H1 (cell line): ENCODE data around the gene DYRK1A. TPM values are rescaled to one million over a fixed set of nuclear protein-coding genes. Genes with fewer than 3 reads are reported as not detected.

ENCODE experiments used
- CTCF ChIA-PET: fragments of 300-600 bp; sonication (Branson Sonifier 250); formaldehyde crosslinking; loops from one replicate; lab custom pipeline; 2021; ENCODE audit not compliant: partially characterized antibody; lab: Charles Lee
- POLR2A ChIA-PET: fragments of 300-600 bp; sonication (Branson Sonifier 250); formaldehyde crosslinking; loops from one replicate; lab custom pipeline; 2021; ENCODE audit warnings: inconsistent platforms; ENCODE audit not compliant: partially characterized antibody; lab: Charles Lee
- DNase-seq, 2 experiments: peaks; one replicate each; pipeline versions ENCODE4 v3.0.0 to v3.0.0-alpha.2; 2010 to 2022; ENCODE audit warnings: low spot score in 2 of 2, low read depth in 1 of 2, mixed read lengths in 1 of 2
- FAIRE-seq: peaks from 2 replicates; lab custom pipeline; 2011; peaks lifted over from hg19 to GRCh38; lab: Jason Lieb, UNC
- H2AFZ ChIP-seq: 2 replicates; pipeline ENCODE4 v1.8.1; 2012; ENCODE audit warnings: low read length, inconsistent platforms
- H2AK5ac ChIP-seq: 2 replicates; pipeline ENCODE4 v1.6.1; 2013; ENCODE audit warnings: low read depth, low read length
- H2BK120ac ChIP-seq: replicated peaks from 2 replicates; pipeline ENCODE3; 2013; ENCODE audit warnings: low read depth, low read length, inconsistent platforms
- H2BK12ac ChIP-seq: 2 replicates; pipeline ENCODE4 v1.6.1; 2013; ENCODE audit warnings: low read depth, low read length
- H2BK15ac ChIP-seq: 2 replicates; pipeline ENCODE4 v1.6.1; 2013; ENCODE audit warnings: low read length
- H2BK20ac ChIP-seq: 2 replicates; pipeline ENCODE4 v1.6.1; 2013; ENCODE audit warnings: low read length
- H2BK5ac ChIP-seq: 2 replicates; pipeline ENCODE4 v1.6.1; 2013; ENCODE audit warnings: low read depth, low read length
- H3K14ac ChIP-seq: 2 replicates; pipeline ENCODE4 v1.6.1; 2013; ENCODE audit warnings: inconsistent platforms; ENCODE audit not compliant: insufficient read length
- H3K18ac ChIP-seq: 2 replicates; pipeline ENCODE4 v1.6.1; 2013; ENCODE audit warnings: low read length; ENCODE audit errors: extremely low read depth
- H3K23ac ChIP-seq: 2 replicates; pipeline ENCODE4 v1.6.1; 2013; ENCODE audit warnings: inconsistent platforms; ENCODE audit not compliant: insufficient read length
- H3K23me2 ChIP-seq: 2 replicates; pipeline ENCODE4 v1.6.1; 2013; ENCODE audit warnings: low read depth, low read length
- H3K27ac ChIP-seq: 2 replicates; pipeline ENCODE4 v1.6.1; 2011; ENCODE audit warnings: low read depth, low read length, inconsistent platforms
- H3K27me3 ChIP-seq, 4 experiments: replicated peaks in 1 of 4; 1 replicate in 1 of 4; 2 replicates in 3 of 4; pipeline versions ENCODE4 v1.6.1 to v1.8.1; 2011 to 2013; ENCODE audit warnings: low read length in 3 of 4, mild to moderate bottlenecking in 3 of 4, inconsistent platforms in 2 of 4, mixed read lengths in 2 of 4, moderate library complexity in 1 of 4; ENCODE audit not compliant: control insufficient read depth in 3 of 4, insufficient read depth in 3 of 4; ENCODE audit errors: extremely low read depth in 1 of 4
- H3K36me3 ChIP-seq, 4 experiments: 2 replicates each; pipeline versions ENCODE4 v1.6.1 to v1.8.1; 2011 to 2013; ENCODE audit warnings: mild to moderate bottlenecking in 4 of 4, low read length in 3 of 4, moderate library complexity in 2 of 4, control low read depth in 1 of 4, inconsistent platforms in 1 of 4; ENCODE audit not compliant: insufficient read depth in 4 of 4, control insufficient read depth in 2 of 4
- H3K4ac ChIP-seq: replicated peaks from 2 replicates; pipeline ENCODE3; 2013; ENCODE audit warnings: low read length, low read depth, mixed read lengths, inconsistent platforms; ENCODE audit not compliant: insufficient read length
- H3K4me1 ChIP-seq, 4 experiments: replicated peaks in 1 of 4; 1 replicate in 1 of 4; 2 replicates in 3 of 4; pipeline versions ENCODE4 v1.6.1 to v1.8.1; 2011 to 2013; ENCODE audit warnings: low read length in 3 of 4, inconsistent platforms in 2 of 4, mixed read lengths in 1 of 4; ENCODE audit not compliant: insufficient read depth in 4 of 4, control insufficient read depth in 3 of 4
- H3K4me2 ChIP-seq, 2 experiments: 2 replicates each; pipeline versions ENCODE4 v1.6.1 to v1.8.1; 2011 to 2013; ENCODE audit warnings: low read depth in 2 of 2, low read length in 2 of 2, control low read depth in 1 of 2, inconsistent platforms in 1 of 2, mild to moderate bottlenecking in 1 of 2; ENCODE audit not compliant: insufficient read depth in 1 of 2
- H3K4me3 ChIP-seq, 4 experiments: fragments of 200-600, 300-600 bp in 1 of 4; sonication (generic), shearing (Covaris generic), sonication (Bioruptor Twin) in 1 of 4; 2 replicates each; pipeline versions ENCODE4 v1.5.1 to v1.8.1; 2011 to 2016; ENCODE audit warnings: low read length in 4 of 4, low read depth in 3 of 4, control low read depth in 2 of 4, inconsistent platforms in 2 of 4, mild to moderate bottlenecking in 2 of 4, mixed read lengths in 1 of 4, moderate library complexity in 1 of 4; ENCODE audit not compliant: insufficient read depth in 2 of 4; ENCODE audit errors: extremely low read depth in 1 of 4
- H3K56ac ChIP-seq: replicated peaks from 2 replicates; pipeline ENCODE3; 2013; ENCODE audit warnings: low read depth, mild to moderate bottlenecking, mixed read lengths, low read length, inconsistent platforms; ENCODE audit not compliant: insufficient read length
- H3K79me1 ChIP-seq: 2 replicates; pipeline ENCODE4 v1.6.1; 2013; ENCODE audit warnings: low read depth, low read length, control low read depth
- H3K79me2 ChIP-seq, 2 experiments: 2 replicates each; pipeline versions ENCODE4 v1.6.1 to v1.8.1; 2012 to 2013; ENCODE audit warnings: low read length in 2 of 2, mild to moderate bottlenecking in 2 of 2, inconsistent platforms in 1 of 2; ENCODE audit not compliant: insufficient read depth in 2 of 2, control insufficient read depth in 1 of 2
- H3K9ac ChIP-seq, 4 experiments: replicated peaks in 1 of 4; 1 replicate in 1 of 4; 2 replicates in 3 of 4; pipeline versions ENCODE4 v1.6.1 to v1.8.1; 2011 to 2013; ENCODE audit warnings: low read depth in 3 of 4, low read length in 3 of 4, control low read depth in 2 of 4, mild to moderate bottlenecking in 2 of 4, moderate library complexity in 2 of 4, inconsistent platforms in 1 of 4; ENCODE audit errors: extremely low read depth in 1 of 4
- H3K9me3 ChIP-seq, 2 experiments: 2 replicates each; pipeline versions ENCODE4 v1.6.1 to v1.8.1; 2012 to 2013; ENCODE audit warnings: mild to moderate bottlenecking in 2 of 2, moderate library complexity in 2 of 2, control low read depth in 1 of 2, inconsistent platforms in 1 of 2, low read depth in 1 of 2, low read length in 1 of 2, mixed read lengths in 1 of 2; ENCODE audit not compliant: insufficient read depth in 2 of 2
- H4K20me1 ChIP-seq, 2 experiments: replicated peaks in 1 of 2; 2 replicates each; pipeline versions ENCODE3 to v1.8.1; 2011 to 2013; ENCODE audit warnings: inconsistent platforms in 2 of 2, low read length in 2 of 2, mild to moderate bottlenecking in 1 of 2; ENCODE audit not compliant: insufficient read depth in 2 of 2, control insufficient read depth in 1 of 2
- H4K5ac ChIP-seq: 2 replicates; pipeline ENCODE4 v1.6.1; 2013; ENCODE audit warnings: low read length, low read depth, mixed read lengths, inconsistent platforms; ENCODE audit not compliant: insufficient read length
- H4K8ac ChIP-seq: 2 replicates; pipeline ENCODE4 v1.8.0; 2013; ENCODE audit warnings: mild to moderate bottlenecking, moderate library complexity, low read length, inconsistent platforms; ENCODE audit not compliant: insufficient read depth; ENCODE audit errors: extremely low read depth
- H4K91ac ChIP-seq: replicated peaks from 2 replicates; pipeline ENCODE3; 2013; ENCODE audit warnings: low read length, mixed read lengths, inconsistent platforms; ENCODE audit not compliant: insufficient read length
- EGR1 ChIP-seq: IDR thresholded peaks from 2 replicates; pipeline ENCODE4 v1.6.1; 2011; ENCODE audit warnings: low read depth, low read length, borderline replicate concordance
- EP300 ChIP-seq, 2 experiments: IDR thresholded peaks; 1 replicate in 1 of 2; 2 replicates in 1 of 2; pipeline ENCODE4 v1.6.1; 2011 to 2012; ENCODE audit warnings: low read depth in 2 of 2, low read length in 2 of 2, mild to moderate bottlenecking in 2 of 2, borderline replicate concordance in 1 of 2, inconsistent platforms in 1 of 2, moderate library complexity in 1 of 2
- WGBS, 2 experiments: shearing (Covaris generic) in 1 of 2; methylation state at CpG; one replicate each; pipeline versions ENCODE4 v1.1.6 to v1.1.7; 2013 to 2015; ENCODE audit warnings: low lambda C conversion rate in 2 of 2, mixed read lengths in 2 of 2, inconsistent platforms in 1 of 2, low coverage in 1 of 2, missing lambda C conversion rate in 1 of 2; ENCODE audit not compliant: insufficient replicate concordance in 2 of 2, insufficient coverage in 1 of 2, insufficient read length in 1 of 2; ENCODE audit errors: extremely low coverage in 1 of 2, missing lambda C conversion rate in 1 of 2; 5-methylcytosine and 5-hydroxymethylcytosine counted together
- polyA plus RNA-seq, 7 experiments: library from polyadenylated mRNA; depleted of rRNA in 3 of 7; stranded (reverse) in 5 of 7; unstranded in 2 of 7; fragments of >200 nt in 5 of 7; fragments of 200-250 nt in 2 of 7; gene quantifications; 1 replicate in 5 of 7; 2 replicates in 1 of 7; 4 replicates in 1 of 7; pipeline versions ENCODE4 v1.2.1 to v1.2.3, GENCODE V29; 2011 to 2013; ENCODE audit warnings: missing spikeins in 2 of 7, mixed read lengths in 2 of 7
- total RNA-seq: library from RNA; stranded (reverse); fragmentation: NEBNext Ultra II Directional; extraction: Animal tissue kit (Norgen Biotek cat#: 25700); gene quantifications from 2 replicates; pipeline ENCODE4 v1.2.1, GENCODE V29; 2021

Gene DYRK1A
- total and polyA plus RNA-seq, 2 of the 8 experiments (the other 6 are each of a cell fraction or from before 2014, with no cell fraction given): 61.1 to 62.2 TPM

DNA sequence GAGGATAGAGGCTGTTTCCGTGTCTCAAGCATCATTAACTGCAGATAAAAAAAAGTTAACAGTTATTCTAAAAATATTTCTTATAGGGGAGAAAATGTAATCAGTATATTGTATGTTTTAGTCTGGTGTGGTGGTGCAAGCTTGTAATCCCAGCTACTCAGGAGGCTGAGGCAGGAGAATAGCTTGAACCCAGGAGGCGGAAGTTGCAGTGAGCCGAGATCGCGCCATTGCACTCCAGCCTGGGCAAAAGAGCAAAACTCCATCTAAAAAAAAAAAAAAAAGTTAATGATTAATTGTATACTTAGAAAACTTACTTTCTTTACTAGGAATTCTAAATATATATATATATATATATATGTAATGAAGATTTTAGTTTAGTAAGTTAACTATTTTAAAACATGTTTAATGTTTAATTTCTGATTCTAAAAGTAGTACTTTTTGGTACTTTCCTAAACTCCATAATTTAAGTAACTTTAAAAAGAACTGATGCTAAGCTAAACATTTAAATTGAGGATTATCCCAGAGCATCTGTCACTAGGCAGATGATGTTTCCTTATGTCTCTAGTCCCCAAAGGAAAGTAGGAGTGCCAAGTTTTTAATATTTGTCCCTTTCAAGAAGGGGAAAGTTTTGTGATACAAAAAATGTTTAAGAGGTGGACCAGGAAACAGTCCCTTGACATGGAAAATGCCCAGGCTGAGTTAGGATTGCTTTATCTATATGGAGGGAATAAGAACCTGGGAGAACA, 66.3 kb downstream of the DYRK1A start:
- no peaks in the 10 kb centered on the region for H3K23me2 ChIP-seq
- TF ChIP-seq EP300 (IDR thresholded peaks at IDR 0.05; ENCODE audit: borderline replicate concordance in 1 of 2, low read depth in 2 of 2, low read length in 2 of 2) (no peak), EGR1 (no peak)
- TF ChIP-seq, all 59 proteins: peak for 0
- Histone ChIP-seq H3K4ac (no peak overlapping the region), H3K36me3 (peaks cover 0 to 4% (median 0%) of the 10 kb centered on the region in 4 experiments; a peak in 1 of 8 replicates), H3K4me2 (no peak overlapping the region), H3K27ac (no peak overlapping the region), H3K79me1 (peaks cover 5% of the 10 kb centered on the region; the same call in 1 of the 2 replicates), H2BK20ac (no peak overlapping the region), H4K20me1 (peaks cover 7 to 20% of the 10 kb centered on the region in 2 experiments), H3K27me3 (no peaks in the 10 kb centered on the region), H3K18ac (no peak overlapping the region), H2BK120ac (no peak overlapping the region), H3K9me3 (no peaks in the 10 kb centered on the region), H3K23ac (no peak overlapping the region), H4K8ac (no peak overlapping the region), H4K91ac (no peak overlapping the region), H2BK5ac (no peak overlapping the region), H3K14ac (no peak overlapping the region), H3K4me1 (peaks cover 3 to 14% (median 13%) of the 10 kb centered on the region in 4 experiments; a peak in 5 of 7 replicates), H3K9ac (peak overlapping the region in 1 of 4 experiments; percentile 8; a peak in 1 of 7 replicates), H2BK12ac (no peak overlapping the region), H2AK5ac (no peak overlapping the region), H3K4me3 (no peak overlapping the region), H3K79me2 (peaks cover 6 to 98% of the 10 kb centered on the region in 2 experiments), H4K5ac (no peak overlapping the region), H3K56ac (no peak overlapping the region), H2AFZ (no peak overlapping the region), H2BK15ac (no peak overlapping the region)
- POLR2A ChIA-PET: interaction anchor here (0.7 to 1.6 kb wide), 2 partner anchors 59 to 64 kb away, joined by 3 read pairs; no protein-coding TSS in a partner anchor
- DNase-seq (no peak), FAIRE-seq (no peak)
- CTCF ChIA-PET: no interaction called here
- 89% methylated on average over 5 of the region's 5 CpGs; no CpG with 5 or more reads in 1 of the 2 experiments for WGBS, 2 experiments
